Activated CD4-positive, alpha-beta T cell treated with anti-CD3 and anti-CD28 coated beads for 36 hours (primary cell): ENCODE measurements around the gene GTF3A. TPM values are rescaled to one million over a fixed set of nuclear protein-coding genes. Genes with fewer than 3 reads are reported as not detected.

ENCODE experiments used
- ATAC-seq: fragments of 200-7000 bp; cut with Tn5 transposase; one replicate; pipeline ENCODE4 v1.10.0; 2021; ENCODE audit warnings: mild to moderate bottlenecking, moderate library complexity
- CTCF ChIA-PET: fragments of 350-600 bp; sonication (Branson Sonifier 250); formaldehyde crosslinking; loops from one replicate; lab custom pipeline; 2021; ENCODE audit warnings: antibody characterized with exemption; lab: Charles Lee
- POLR2A ChIA-PET: fragments of 350-600 bp; sonication (Branson Sonifier 250); formaldehyde crosslinking; loops from one replicate; lab custom pipeline; 2021; ENCODE audit warnings: antibody characterized with exemption, inconsistent platforms; lab: Charles Lee
- DNase-seq: peaks from one replicate; pipeline ENCODE4 v3.0.0-alpha.2; 2020
- H3K27ac Mint-ChIP-seq: one replicate; pipeline ENCODE4 v1.8.0; 2021; ENCODE audit warnings: mixed read lengths
- H3K27me3 Mint-ChIP-seq: one replicate; pipeline ENCODE4 v1.8.0; 2021; ENCODE audit warnings: mixed read lengths
- H3K36me3 Mint-ChIP-seq: one replicate; pipeline ENCODE4 v1.8.0; 2021; ENCODE audit warnings: low read depth, mixed read lengths
- H3K4me1 Mint-ChIP-seq: one replicate; pipeline ENCODE4 v1.8.0; 2021; ENCODE audit warnings: mixed read lengths
- H3K4me3 Mint-ChIP-seq: one replicate; pipeline ENCODE4 v1.8.0; 2021; ENCODE audit warnings: mild to moderate bottlenecking, moderate library complexity, mixed read lengths
- H3K9me3 Mint-ChIP-seq: one replicate; pipeline ENCODE4 v1.8.0; 2021; ENCODE audit warnings: low read depth, mixed read lengths
- intact Hi-C, 2 experiments: fragments of 100-400 bp; cut with DNase I in 1 of 2; cut with micrococcal nuclease in 1 of 2; formaldehyde crosslinking; loops; one replicate each; pipeline versions ENCODE4 v1.14.2 to v1.15.1; 2022 to 2024; cut with DNase I, micrococcal nuclease
- total RNA-seq, 2 experiments: library from RNA; stranded (reverse); gene quantifications; one replicate each; pipeline ENCODE4 v1.2.3, GENCODE V29; 2021

Gene GTF3A
- total RNA-seq, 2 experiments from 2014 or later: 177 to 208 TPM

GRCh38 chr13:27448308-27448707 is 23.9 kb downstream of the GTF3A start:
- Mint-ChIP-seq H3K4me3 (peak overlapping the region; percentile 89), H3K4me1 (peaks cover 46% of the 10 kb centered on the region), H3K9me3 (no peaks in the 10 kb centered on the region), H3K27me3 (no peaks in the 10 kb centered on the region), H3K27ac (peak overlapping the region; percentile 68), H3K36me3 (peaks cover 11% of the 10 kb centered on the region)
- DNase-seq (no peak), ATAC-seq (no peak)
- intact Hi-C loops: no loop called here
- CTCF ChIA-PET: interaction anchor here (0.7 to 3.0 kb wide), 2 partner anchors 8 to 22 kb away, joined by 3 to 23 read pairs; partner anchors contain the start of gene GTF3A
- POLR2A ChIA-PET: interaction anchor here (5.3 kb wide), 1 partner anchor 22 kb away, joined by 42 read pairs; the partner anchor contains the start of gene GTF3A

- Mint-ChIP-seq H3K4me3 (peak overlapping the region; percentile 89), H3K27ac (peak overlapping the region; percentile 99), H3K36me3 (peaks cover 11% of the 10 kb centered on the region), H3K9me3 (no peaks in the 10 kb centered on the region), H3K4me1 (peaks cover 48% of the 10 kb centered on the region), H3K27me3 (no peaks in the 10 kb centered on the region)
- CTCF ChIA-PET: interaction anchor here (1.1 to 3.0 kb wide), 2 partner anchors 23 to 27 kb away, joined by 3 to 23 read pairs; partner anchors contain the start of gene GTF3A
- ATAC-seq: no peak
- POLR2A ChIA-PET: interaction anchor here (5.3 kb wide), 1 partner anchor 23 kb away, joined by 42 read pairs; the partner anchor contains the start of gene GTF3A
- no peak for DNase-seq
- intact Hi-C loops: no loop called here
Observed at GRCh38 chr13:27449081-27449603, 24.7 kb downstream of the GTF3A start.

- Mint-ChIP-seq H3K36me3 (peaks cover 11% of the 10 kb centered on the region), H3K27me3 (no peaks in the 10 kb centered on the region), H3K4me3 (peak within 1 kb of the TSS; percentile 89), H3K9me3 (no peaks in the 10 kb centered on the region), H3K4me1 (peaks cover 53% of the 10 kb centered on the region), H3K27ac (peak within 1 kb of the TSS; percentile 99)
- ChIA-PET CTCF (interaction anchor here (1.1 to 3.0 kb wide), 2 partner anchors 24 to 28 kb away, joined by 3 to 23 read pairs; partner anchors contain the start of gene GTF3A), POLR2A (interaction anchor here (0.6 to 5.3 kb wide), 3 partner anchors 24 to 171 kb away, joined by 3 to 42 read pairs (median 4); partner anchors contain the start of gene GTF3A)
- intact Hi-C loops: loop anchor here (1.0 to 5.0 kb wide), 9 partner anchors 24 to 1229 kb away; partner anchors contain the start of genes POLR1D (in 2 of the 2), GTF3A (in 1 of the 2), PAN3 (in 1 of the 2) and RPL21 (in 1 of the 2)
- ATAC-seq (peak; percentile 86), DNase-seq (peak; percentile 98)
Observed at GRCh38 chr13:27449936-27450828, 25.8 kb downstream of the GTF3A start, which contains the start of gene MTIF3. Gene MTIF3 (minus strand): TSS chr13:27450564. CDS start chr13:27440448, 10,116 bp downstream.

- ATAC-seq (no peak), DNase-seq (peak; percentile 51)
- H3K4me3 Mint-ChIP-seq: peak overlapping the region; percentile 89
- H3K36me3 Mint-ChIP-seq: peaks cover 6% of the 10 kb centered on the region
- H3K27ac Mint-ChIP-seq: peak overlapping the region; percentile 99
- ChIA-PET POLR2A (interaction anchor here (1.4 to 5.3 kb wide), 2 partner anchors 25 to 26 kb away, joined by 4 to 42 read pairs; partner anchors contain the start of gene GTF3A), CTCF (interaction anchor here (0.8 to 1.7 kb wide), 4 partner anchors 9 to 283 kb away, joined by 3 to 5 read pairs (median 4); no protein-coding TSS in a partner anchor)
- H3K27me3 Mint-ChIP-seq: no peaks in the 10 kb centered on the region
- intact Hi-C loops: loop anchor here (1.0 to 5.0 kb wide), 9 partner anchors 25 to 1230 kb away; partner anchors contain the start of genes POLR1D (in 2 of the 2), GTF3A (in 1 of the 2), PAN3 (in 1 of the 2) and RPL21 (in 1 of the 2)
- no peaks in the 10 kb centered on the region for H3K9me3 Mint-ChIP-seq
- H3K4me1 Mint-ChIP-seq: peaks cover 54% of the 10 kb centered on the region
Observed at GRCh38 chr13:27450921-27451471, 26.6 kb downstream of the GTF3A start.

GRCh38 chr13:27455331-27455855 is 31.0 kb downstream of the GTF3A start:
- Mint-ChIP-seq H3K9me3 (no peaks in the 10 kb centered on the region), H3K27me3 (no peaks in the 10 kb centered on the region), H3K4me1 (peaks cover 27% of the 10 kb centered on the region), H3K36me3 (no peaks in the 10 kb centered on the region), H3K27ac (peak overlapping the region; percentile 97), H3K4me3 (peak overlapping the region; percentile 72)
- POLR2A ChIA-PET: interaction anchor here (0.6 to 1.0 kb wide), 3 partner anchors 22 to 180 kb away, joined by 5 to 8 read pairs (median 5); no protein-coding TSS in a partner anchor
- CTCF ChIA-PET: interaction anchor here (0.6 to 3.5 kb wide), 8 partner anchors 10 to 370 kb away, joined by 3 to 11 read pairs (median 4); partner anchors contain the start of gene GTF3A
- DNase-seq (peak; percentile 40), ATAC-seq (peak; percentile 59)
- intact Hi-C loops: no loop called here

- intact Hi-C loops: no loop called here
- H3K9me3 Mint-ChIP-seq: no peaks in the 10 kb centered on the region
- ATAC-seq (no peak), DNase-seq (no peak)
- ChIA-PET CTCF (interaction anchor here (0.6 kb wide), 1 partner anchor 127 kb away, joined by 3 read pairs; no protein-coding TSS in a partner anchor), POLR2A (no interaction called here)
- H3K4me1 Mint-ChIP-seq: peaks cover 6% of the 10 kb centered on the region
- H3K27ac Mint-ChIP-seq: no peak overlapping the region
- H3K36me3 Mint-ChIP-seq: no peaks in the 10 kb centered on the region
- no peak overlapping the region for H3K4me3 Mint-ChIP-seq
- no peaks in the 10 kb centered on the region for H3K27me3 Mint-ChIP-seq
Observed at GRCh38 chr13:27461940-27462584, 37.6 kb downstream of the GTF3A start.

- no peaks in the 10 kb centered on the region for H3K27me3 Mint-ChIP-seq
- H3K4me1 Mint-ChIP-seq: peaks cover 6% of the 10 kb centered on the region
- ChIA-PET CTCF (no interaction called here), POLR2A (no interaction called here)
- no peaks in the 10 kb centered on the region for H3K9me3 Mint-ChIP-seq
- intact Hi-C loops: no loop called here
- DNase-seq: no peak
- H3K4me3 Mint-ChIP-seq: no peak overlapping the region
- no peaks in the 10 kb centered on the region for H3K36me3 Mint-ChIP-seq
- no peak overlapping the region for H3K27ac Mint-ChIP-seq
- ATAC-seq: peak; percentile 33
Observed at GRCh38 chr13:27463500-27463899, 39.1 kb downstream of the GTF3A start.

GRCh38 chr13:27465611-27466010 is 41.2 kb downstream of the GTF3A start:
- DNase-seq (no peak), ATAC-seq (no peak)
- POLR2A ChIA-PET: no interaction called here
- Mint-ChIP-seq H3K27me3 (no peaks in the 10 kb centered on the region), H3K36me3 (no peaks in the 10 kb centered on the region), H3K4me1 (peaks cover 6% of the 10 kb centered on the region), H3K9me3 (no peaks in the 10 kb centered on the region), H3K4me3 (no peak overlapping the region), H3K27ac (no peak overlapping the region)
- CTCF ChIA-PET: interaction anchor here (0.6 to 1.1 kb wide), 4 partner anchors 11 to 361 kb away, joined by 3 read pairs; no protein-coding TSS in a partner anchor
- intact Hi-C loops: no loop called here

GRCh38 chr13:27466513-27466912 is 42.1 kb downstream of the GTF3A start:
- ChIA-PET CTCF (interaction anchor here (1.1 kb wide), 1 partner anchor 12 kb away, joined by 3 read pairs; no protein-coding TSS in a partner anchor), POLR2A (no interaction called here)
- no peak for DNase-seq
- no peaks in the 10 kb centered on the region for H3K36me3 Mint-ChIP-seq
- H3K4me3 Mint-ChIP-seq: no peak overlapping the region
- H3K27ac Mint-ChIP-seq: no peak overlapping the region
- H3K4me1 Mint-ChIP-seq: peaks cover 6% of the 10 kb centered on the region
- intact Hi-C loops: no loop called here
- ATAC-seq: no peak
- no peaks in the 10 kb centered on the region for H3K9me3 Mint-ChIP-seq
- no peaks in the 10 kb centered on the region for H3K27me3 Mint-ChIP-seq
